ENCODE data around the gene NENF.

The NENF gene

DNA sequence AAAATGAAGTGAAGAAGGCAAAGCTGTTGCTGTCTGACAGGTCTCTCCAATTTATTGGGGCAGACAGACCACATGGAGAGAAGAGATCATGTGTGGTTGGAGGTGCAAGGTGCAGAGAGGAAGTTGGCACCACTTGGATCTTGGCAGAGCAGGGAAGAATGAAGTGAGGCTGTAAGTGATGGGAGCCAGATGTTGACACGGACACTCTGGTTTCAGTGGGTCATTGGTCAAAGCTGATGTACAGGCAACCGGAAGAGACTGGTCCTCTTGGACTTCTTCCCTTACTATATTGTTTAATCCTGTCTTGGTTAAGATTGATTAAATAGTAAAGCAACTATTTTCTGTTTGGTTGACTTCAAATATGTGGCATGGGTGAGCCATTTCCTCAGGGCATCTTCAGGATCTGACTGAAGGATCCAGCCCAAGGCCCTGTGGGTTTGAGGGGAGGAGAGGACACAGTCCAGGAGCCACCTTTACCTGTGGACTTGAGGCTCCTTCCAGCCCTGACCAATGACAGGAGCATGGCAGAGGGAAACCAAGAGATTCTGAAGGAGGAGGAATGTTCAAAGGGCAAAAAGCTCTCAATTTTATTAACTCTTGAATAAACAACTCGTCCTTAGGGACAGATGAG, 49.4 kb downstream of the NENF start:
- no peak for DNase-seq (ENCODE audit: low spot score)

GRCh38 chr1:212482637-212483441, 50.1 kb downstream of the NENF start:
- peak; percentile 51 for DNase-seq (ENCODE audit: low spot score)

DNA sequence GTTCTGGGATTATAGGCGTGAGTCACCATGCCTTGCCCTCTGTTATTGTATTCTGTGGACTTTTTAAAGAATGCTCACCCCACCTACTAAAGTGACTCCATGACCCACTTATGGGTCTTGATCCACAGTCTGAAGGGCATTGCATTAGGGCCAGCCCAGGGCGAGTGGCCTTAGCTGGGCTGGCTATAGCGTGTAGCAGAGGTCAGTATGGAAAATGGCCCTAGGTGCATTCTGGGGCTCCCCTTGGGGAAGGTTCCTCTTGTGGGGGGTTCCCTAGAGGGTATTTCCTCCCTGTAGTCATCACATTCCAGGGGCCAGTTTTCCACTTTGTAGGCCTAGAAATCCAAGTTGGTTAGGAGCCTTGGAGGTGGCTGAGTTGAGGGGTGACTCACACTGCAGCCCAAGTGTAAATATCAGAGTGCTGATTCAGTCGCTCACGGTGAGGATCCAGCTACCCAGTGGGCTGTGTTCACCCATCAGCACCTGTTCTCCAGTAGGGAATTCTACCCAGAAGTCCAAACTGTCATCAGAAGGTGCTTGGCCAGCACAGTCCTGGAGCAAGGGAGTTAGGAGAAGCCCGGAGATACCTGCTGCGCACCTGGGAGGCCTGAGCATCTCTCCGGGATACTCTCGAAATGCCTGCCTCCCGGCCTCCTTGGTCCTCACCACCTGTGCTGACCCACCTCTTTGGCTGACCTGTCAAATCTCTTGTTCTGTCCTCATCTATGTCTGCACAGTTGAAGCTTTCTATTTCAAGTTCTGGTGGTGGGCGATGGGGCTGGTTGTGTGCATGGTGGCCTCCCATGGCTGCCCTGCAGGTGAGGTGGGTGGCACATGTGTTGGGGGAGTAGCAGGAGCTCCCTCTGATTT, 52.2 kb downstream of the NENF start:
- no peak for DNase-seq (ENCODE audit: low spot score)

- DNase-seq (ENCODE audit: low spot score), result no peak
Observed at GRCh38 chr1:212485571-212485912, 52.8 kb downstream of the NENF start.

DNA sequence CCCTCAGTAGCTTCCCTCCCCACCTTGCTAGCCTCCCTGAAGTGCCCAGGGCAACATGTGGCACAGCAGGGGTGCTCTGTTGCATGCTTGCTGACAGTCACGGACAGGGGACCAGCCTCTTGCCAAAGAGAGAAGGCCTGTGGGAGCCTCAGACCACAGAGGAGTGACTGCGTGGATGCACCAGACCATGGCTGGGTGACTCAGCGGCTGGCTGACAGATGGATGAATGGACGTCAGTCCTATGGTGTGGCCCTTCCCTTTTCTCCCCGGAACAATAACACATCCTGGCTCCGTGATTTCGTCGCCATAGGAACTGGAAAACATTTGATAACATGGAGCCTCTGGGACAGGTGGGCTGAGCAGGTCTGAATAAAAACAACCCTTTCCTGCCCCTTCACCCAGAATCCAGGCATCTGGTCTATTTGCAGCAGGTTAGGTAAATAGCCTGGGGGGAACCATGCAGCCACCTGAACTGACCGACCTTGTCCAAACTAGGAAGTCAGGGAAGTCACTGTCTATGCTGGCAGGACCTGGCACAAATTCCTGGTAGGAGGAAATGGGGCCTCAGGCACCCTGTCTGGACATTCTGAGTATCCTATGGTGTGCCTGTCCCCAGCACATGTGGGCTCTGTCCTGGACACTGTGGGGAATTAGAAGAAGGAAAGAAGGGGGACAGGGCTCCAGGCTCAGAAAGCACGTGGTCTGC, 53.3 kb downstream of the NENF start:
- peak; percentile 42 for DNase-seq (ENCODE audit: low spot score)

- no peak for DNase-seq (ENCODE audit: low spot score)
Observed at GRCh38 chr1:212486619-212486975, 53.9 kb downstream of the NENF start.

- DNase-seq (ENCODE audit: low spot score), result no peak
Observed at GRCh38 chr1:212487286-212487685, 54.6 kb downstream of the NENF start.

DNA sequence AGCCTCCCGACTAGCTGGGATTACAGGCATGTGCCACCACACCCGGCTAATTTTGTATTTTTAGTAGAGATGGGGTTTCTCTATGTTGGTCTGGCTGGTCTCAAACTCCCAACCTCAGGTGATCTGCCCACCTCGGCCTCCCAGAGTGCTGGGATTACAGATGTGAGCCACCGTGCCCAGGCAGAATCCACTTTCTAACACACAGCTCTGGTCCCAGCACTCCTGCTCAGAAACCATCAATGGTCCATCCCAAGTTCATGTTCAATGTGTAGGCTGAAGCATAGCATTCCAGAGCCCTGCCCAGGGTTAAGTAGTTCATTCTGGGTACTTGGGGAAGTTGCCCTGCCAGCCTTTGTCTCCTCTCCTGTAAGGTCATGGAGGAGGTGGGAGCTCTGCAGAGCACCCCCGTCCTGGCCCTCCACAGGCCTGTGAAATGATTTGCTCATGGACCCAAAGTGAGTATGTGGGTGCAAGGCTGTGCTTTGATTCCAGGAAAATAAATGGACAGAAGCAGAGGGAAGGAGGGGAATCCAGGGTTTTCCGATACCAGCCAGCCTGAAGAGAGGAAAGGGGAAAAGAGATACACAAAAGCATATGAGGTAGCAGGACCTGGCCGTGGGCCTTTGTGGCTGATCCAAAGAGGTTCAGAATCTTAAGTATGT, 55.2 kb downstream of the NENF start:
- DNase-seq (ENCODE audit: low spot score), result no peak

GRCh38 chr1:212488436-212489283, 55.9 kb downstream of the NENF start:
- no peak for DNase-seq (ENCODE audit: low spot score)

DNA sequence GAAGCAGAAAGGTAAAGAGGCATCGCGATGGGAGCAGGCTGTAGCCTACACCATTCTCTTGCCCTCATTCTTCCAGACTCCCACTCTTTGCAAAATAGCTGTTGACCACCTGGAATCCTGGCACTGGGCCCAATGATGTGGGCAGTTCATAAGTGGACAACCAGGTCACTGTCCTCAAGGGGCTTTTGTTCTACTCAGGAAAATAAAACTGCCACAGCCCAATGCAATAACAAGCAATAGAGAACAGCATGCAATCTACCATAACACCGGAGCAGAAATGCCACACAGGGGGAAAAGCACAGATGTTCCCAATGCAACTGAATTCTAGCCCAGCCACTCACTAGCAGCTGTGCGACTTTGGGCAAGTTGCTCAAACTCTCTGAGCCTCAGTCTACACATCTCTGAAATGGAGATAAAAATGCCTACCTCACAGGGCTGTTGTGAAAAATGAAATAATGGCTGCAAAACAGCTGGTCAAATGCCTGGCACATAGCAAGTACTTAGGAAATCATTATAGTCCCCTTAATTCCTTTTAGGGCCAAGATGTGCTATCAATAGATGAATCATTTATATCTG, 56.7 kb downstream of the NENF start:
- no peak for DNase-seq (ENCODE audit: low spot score)

DNA sequence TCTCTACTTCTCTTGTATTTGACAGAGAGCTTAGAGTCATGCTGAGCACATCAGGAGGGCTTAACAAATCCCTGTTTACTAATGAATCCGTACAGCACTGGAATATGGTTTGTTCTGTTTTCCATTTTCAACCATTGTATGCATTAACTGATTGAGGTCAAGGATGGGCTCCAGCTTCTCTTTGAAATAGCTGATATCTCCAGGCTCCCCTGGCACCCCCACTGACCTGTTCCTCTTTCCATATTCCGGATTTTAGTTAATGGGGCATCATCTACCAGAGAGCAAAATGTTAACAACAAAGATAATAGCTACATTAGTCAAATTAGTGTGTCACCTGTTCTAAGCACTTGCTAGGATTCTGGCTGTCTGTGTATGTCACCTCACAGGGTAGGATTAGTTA, 57.6 kb downstream of the NENF start:
- DNase-seq (ENCODE audit: low spot score), result no peak

- DNase-seq (ENCODE audit: low spot score), result no peak
Observed at GRCh38 chr1:212491454-212491853, 58.7 kb downstream of the NENF start.

All from COLO829 (cell line).